HG03575 (cell line): Measurements from ENCODE around the gene HS3ST4.
"Not testable (repeated sequence)": the region's sequence is repeated elsewhere in the genome, so short reads cannot be mapped to it uniquely, and the experiment has no call there.

Experiments
- ATAC-seq: cut with Tn5 transposase; IDR thresholded peaks from one replicate; pipeline ENCODE4 v1.9.1; 2021; ENCODE audit not compliant: unreplicated experiment, insufficient number of reproducible peaks, low FRiP score; ENCODE audit errors: extremely low read depth

The HS3ST4 gene

DNA sequence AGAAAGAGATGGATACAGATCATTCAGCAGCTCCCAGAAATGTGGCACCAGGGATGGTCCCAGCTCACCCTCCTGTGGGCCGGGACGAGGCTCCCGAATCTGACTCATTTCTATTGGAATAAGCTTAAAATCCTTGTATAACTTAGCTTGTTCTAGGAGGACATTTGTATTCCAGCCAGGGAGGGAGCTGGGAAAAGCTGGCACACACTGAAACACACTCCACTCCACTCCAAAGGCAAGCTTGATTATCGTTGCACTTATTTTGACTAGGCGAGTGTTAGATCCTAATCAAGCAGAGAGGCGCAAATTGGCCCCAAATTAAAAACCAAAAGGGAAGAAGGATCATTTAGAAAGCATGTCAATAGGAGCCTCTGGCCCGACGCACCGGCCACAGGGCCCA is 339.5 kb downstream of the HS3ST4 start:
- no peak for ATAC-seq

DNA sequence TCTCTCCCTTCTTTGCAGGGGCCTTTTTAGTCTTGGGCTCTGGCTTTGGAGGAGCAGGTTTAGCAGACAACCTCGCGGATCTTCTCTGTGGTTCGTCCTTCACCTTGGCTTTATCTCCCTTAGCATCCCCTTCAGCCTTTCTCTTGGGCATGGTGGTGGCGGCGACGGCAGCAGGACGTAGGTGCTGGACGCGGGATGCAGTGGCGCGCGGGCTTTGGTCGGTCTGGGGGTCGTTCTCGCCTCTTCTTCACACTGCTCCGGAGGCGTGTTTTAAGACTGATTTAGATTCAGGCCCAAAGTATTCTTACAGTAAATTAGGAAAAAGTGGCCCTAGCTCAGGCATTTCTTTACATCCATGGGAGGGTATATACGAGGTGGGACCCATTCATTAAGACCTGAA is 340.9 kb downstream of the HS3ST4 start:
- ATAC-seq, result not testable (repeated sequence)

DNA sequence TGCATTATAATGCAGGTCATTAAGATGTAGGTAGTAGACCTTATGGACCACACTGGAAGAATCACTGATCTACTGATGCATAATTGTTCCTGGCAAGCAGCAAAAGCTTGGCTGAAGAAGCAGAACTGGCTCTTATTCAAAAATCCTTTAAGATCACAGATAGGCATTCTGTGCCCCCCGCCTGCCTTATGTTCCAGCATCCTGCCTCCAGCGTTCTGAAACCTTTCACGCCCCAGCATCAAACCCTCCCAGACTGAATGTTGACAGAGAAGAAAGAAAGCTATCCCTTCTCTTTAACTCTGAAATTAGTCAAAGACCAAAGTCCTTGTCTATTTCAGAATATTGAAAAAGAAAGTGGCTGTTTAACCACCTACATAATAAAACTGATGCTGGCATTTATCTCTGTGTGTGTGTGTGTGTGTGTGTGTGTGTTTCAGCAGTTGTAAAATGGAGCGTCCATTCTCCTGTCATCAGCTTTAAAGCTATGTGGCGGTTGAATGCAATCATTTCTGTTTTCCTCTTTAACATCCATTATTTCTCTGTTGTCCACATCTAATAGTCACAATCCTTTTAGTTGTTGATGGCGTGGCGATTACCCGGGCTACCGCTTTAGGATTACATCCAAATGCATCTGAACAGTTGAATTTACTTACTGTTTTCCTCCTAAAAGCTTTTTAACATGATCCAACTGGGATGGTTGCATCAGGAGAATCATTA is 350.4 kb downstream of the HS3ST4 start:
- no peak for ATAC-seq

DNA sequence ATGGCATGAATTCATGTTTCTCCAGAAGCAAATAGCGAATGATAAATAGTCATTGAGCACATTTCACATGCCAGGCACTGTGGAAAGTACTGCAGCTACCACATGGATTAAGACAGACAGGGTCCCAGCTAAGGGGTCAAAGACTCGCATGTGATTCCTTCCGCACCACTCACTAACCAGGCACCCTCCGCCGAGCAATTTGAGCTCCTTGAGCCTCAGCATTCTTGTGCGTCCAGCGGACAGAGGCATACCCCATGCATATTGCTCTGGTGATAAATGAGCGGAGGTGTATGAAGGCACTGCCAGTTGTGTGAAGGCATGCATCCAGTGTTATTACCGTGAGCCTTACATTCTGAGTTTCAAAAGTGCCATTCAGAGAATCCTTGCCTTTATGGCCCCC is 358.7 kb downstream of the HS3ST4 start:
- ATAC-seq, result no peak

DNA sequence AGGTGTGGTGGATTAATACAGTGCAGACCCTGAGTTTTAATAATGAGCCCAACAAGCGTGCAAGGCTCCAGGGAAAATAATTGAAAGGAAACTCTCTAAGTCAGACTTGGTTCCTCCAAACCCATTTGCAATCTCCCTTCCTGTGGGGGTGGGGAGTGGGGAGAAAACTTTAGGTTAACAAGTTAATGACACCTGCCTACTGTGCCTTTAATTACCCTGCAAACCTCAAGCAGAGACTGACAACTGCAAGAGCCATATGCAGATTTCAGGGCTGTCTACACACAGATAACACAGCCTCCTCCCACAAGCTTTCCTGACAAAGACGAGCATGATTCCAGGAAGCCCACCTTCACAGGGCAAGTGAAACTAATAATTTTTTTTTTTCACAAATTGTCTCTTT is 359.3 kb downstream of the HS3ST4 start:
- no peak for ATAC-seq

DNA sequence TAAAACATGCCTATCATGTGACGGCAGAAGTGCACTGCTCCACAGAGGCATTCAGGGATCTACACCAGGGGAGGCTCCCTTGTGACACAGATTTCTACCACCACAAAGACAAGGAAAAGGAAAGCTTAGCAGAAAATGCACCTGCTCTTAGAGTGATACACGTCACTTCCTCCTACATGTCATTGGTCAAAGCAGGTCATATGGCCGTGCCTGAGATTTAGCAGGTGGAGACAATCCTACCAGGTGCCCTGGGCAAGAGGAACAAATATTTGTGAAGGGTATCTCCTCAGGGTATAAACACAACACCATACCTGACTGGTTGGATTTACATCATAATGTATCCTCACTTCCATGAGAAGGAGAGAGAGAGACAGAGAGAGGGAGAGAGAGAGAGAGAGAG is 362.1 kb downstream of the HS3ST4 start:
- ATAC-seq, result no peak

DNA sequence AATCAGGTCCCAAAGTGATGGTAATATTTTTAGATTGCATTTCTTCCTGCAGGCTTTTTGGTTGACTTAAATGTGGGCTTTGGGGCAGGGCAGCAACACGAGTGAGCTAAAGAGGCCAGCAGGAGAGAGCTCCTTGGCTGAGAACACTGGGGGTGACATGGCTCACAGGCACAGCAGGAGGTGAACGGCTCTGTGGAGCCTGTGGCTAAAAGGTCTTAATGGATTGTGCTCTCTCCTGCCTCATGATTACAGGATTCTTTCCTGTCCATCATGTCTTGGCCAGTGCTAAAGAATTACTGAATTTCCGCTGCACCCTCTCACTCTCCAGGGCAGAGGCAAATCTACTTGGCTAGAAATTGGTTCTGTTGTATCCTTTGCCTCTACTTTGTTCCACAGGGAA is 366.6 kb downstream of the HS3ST4 start:
- ATAC-seq, result no peak

DNA sequence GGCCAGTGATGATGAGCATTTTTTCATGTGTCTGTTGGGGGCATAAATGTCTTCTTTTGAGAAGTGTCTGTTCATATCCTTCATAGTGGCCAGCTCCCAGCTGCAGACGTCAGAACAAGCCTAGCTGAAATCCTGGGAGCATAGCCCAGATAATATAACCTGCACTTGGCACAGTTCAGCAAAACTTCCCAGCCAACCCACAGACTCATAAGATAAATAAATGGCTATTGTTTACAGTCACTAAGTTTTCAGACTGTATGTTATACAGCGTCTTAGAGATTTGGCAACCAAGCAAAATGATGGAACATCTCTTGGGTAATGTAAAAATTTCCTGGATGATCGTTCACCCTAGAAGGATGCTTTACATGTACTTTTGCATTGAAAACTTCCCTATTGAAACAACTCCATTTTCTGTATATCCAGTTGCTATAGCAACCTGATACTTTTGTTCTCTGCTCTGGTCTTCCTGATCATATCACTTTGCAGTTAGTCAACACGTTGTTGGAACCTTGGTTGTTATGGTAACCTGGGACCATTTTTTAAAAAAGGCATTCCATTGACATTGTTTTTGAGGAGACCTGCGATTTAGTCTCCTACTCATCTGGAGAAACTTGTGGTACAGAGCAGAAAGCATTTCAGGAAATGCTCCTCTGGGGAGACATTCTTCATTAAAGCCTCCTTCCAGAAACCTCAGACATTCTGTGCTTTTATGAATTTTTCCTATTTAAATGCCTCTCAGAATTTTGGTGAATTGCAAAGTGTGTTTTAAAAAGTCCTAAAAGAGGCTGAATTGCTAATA is 378.7 kb downstream of the HS3ST4 start:
- ATAC-seq, result no peak

DNA sequence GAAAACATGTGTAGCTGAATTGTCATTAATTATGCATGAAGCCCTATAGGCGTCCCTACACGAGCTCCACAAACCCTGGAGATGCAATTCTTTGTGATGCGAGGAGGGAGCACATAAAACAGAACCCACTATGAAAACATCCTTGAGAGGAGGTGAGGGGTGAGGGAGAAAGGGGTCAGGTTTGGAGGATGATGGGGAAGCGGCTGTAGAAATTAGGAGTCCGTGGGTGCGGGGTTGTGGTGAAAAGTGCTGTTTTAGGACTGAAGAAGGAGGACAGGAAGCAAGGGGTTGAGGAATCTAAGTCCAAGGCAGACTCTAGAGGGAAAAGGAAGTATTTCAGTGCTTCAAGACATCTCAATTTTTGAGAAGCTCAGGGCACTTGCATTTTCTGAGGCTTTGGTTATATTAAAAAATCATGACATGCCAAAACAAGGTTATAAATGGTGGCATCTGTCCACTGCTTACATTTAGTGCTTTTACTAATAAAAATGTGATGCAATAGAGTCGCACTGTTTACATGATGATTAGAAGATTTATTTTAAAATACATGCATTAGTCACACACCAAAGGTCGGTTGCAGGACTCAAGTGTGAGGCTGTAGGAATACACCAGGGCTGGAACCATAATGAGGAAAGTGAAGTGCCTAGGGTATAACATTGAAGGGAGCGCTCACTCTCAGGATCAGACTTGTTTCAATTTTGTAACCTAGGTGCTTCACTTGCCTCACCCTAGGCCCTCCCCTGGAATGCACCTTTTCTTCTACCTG is 379.5 kb downstream of the HS3ST4 start:
- ATAC-seq, result no peak

DNA sequence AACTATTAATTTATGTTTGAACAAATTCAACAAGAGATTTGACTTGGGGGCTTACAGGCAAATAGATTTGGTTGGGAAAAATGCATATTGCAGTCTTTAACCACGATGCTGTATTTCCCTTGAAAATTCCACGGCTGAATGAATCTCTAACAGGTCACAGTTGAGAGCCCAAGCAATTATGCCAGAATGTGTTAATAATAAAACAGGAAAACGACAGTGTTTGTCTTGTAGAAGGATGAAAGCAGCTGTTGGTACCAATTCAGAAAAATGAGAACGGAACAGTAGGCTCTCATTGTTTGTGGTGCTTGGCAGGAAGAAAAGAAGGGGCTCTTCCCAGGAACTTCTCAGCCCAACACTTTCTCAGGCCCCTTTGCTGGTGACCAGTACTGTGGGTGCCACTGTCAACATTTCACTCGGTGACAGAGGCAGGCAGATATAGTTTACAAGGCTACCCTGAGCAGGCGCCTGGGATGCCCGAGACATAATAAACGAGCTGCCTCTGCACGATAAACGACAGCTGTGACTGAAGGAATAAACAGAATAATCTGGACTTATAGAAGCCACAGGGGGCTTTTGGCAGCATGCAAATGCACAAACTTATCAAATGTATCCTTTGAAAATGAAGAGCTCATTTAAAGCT is 387.1 kb downstream of the HS3ST4 start:
- ATAC-seq, result no peak

DNA sequence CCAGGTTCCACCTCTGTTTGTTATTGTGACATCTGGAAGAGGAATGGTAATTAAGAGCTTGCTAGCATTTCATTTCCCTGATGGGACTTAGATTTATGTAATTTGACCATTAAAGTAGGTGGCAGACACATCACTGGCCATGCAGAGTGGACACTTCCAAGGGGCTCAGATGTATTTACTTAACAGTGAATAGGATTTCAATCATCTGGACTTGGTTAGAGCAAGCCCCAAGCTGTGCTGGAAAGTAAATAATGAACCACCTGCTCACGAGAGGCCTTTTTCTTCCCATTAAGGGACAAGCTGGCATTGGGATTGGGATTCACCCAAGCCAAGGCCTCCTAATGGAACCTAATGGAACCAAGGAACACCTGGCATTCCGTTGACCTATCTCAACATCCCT is 395.3 kb downstream of the HS3ST4 start:
- ATAC-seq, result no peak

DNA sequence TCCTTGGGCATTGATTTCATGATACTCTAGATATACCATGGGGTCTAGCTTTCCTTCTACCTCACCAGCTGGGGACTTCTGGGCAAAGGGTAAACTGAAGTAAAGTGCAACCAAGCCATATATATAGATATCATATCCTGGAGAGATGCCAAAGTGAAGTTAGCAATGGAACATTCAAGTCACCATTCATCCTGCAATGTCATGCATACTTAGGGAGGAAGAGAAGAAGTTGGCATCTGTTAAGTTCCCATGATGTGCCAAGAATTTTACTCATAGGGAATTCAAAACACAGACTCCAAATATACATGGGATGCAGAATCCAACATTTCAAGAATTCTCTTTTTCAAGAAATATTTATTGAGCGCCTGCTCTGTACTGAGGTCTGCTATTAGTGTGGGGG is 399.8 kb downstream of the HS3ST4 start:
- ATAC-seq, result no peak

DNA sequence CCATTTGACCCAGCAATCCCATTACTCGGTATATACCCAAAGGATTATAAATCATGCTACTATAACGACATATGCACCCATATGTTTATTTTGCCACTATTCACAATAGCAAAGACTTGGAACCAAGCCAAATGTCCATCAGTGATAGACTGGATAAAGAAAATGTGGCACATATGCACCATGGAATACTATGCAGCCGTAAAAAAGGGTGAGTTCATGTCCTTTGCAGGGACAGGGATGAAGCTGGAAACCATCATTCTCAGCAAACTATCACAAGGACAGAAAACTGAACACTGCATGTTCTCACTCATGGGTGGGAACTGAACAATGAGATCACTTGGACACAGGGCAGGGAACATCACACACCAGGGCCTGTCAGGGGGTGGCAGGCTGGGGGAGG is 406.4 kb downstream of the HS3ST4 start:
- not testable (repeated sequence) for ATAC-seq

DNA sequence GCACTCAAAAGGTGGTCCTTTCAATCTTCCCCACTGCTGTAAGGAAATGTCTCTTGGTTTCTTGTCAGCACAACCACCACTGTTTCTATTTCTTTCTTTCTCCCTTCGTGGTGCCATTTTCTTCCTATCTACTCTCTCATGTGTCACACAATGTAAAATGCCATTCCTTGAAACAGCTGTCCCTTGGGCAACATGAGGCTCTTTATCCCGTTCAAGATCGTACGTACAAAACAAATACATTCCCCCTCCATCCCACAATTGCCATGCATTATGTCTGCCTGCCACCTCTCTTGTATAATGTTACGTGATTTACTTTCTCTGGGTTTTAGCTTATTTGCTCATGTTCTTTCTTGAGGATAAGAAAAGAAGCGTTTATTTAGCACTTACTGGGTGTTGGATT is 410.6 kb downstream of the HS3ST4 start:
- no peak for ATAC-seq

DNA sequence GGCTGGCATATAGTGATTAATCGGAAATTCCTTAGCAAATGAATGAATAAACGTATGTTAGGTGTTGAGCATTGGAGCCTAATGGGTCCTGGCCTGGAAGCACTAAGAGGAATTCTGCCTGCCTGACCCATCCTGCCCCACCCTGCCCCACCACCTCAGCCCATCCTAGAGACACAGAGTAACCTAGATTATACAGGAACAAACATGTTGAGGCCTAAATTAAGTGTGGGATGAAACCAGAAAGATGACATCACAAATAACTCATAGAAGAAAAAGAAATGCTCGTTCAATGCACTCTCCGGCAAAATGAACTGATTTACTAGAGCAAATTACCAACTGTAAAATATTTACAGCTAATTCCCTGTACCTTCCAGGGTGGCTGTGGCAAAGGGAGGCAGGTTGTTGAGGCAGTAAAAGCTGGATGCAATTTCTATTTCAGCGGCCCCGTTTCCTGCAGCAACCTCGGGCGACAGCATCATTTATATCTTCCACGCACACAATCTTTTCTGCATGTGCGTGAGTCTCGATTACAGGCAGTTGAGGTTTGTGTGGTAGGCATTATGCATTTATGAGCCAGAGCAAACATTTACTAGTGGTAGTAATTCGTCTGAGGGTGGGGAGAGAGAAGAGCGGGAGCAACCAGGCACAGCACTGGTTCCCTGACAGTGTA is 417.2 kb downstream of the HS3ST4 start:
- no peak for ATAC-seq

DNA sequence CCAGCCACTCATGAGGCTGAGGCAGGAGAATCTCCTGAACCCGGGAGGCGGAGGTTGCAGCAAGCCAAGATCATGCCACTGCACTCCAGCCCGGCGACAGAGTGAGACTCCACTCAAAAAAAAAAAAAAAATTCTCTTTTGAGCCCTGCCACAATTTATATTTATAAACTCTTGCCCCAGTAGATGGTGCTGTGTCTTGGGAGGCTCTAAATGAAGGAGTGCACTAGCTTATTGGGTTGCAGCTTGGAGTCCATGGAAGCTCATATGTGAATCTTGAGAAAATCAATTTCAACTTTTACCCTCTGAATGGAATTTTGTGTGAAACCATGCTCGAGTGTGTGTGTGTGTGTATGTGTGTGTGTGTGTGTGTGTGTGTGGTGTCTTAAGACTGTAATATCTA is 420.1 kb downstream of the HS3ST4 start:
- ATAC-seq, result no peak

DNA sequence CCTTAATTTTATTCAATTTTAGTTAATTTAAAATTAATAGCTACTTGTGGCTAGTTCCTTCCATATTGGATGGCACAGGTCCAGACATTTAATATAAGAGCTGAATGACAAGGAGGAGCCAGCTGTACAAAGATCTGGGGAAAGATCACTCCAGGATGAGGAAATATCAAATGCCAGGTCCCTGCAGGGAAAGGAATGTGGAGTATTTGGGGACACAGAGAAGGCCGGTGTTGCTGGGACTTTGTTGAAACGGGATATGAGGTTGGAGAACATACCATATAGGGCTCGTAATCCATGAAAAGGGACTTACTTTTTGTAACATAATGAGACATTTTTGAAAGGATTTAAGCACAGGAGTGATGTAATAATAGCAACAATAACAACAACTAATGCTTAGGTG is 426.8 kb downstream of the HS3ST4 start:
- ATAC-seq, result no peak

DNA sequence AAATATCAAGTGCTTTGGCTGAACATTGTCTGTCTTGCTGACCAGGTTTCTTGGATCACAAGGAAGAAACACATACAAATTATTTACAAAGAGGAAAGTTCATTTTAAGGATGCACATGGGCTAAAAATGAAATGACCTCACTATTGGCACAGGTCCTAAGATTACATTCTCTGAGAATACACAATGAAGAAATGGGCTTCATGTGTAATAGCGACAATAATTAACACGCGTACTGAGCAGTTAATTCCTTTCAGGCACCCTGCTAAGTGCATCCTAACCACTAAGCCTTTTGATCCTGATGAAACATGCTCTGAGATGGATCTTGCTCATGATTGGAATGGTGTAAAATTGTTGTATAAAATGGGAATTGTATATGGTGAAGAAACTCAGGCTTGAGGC is 429.0 kb downstream of the HS3ST4 start:
- ATAC-seq, result no peak

DNA sequence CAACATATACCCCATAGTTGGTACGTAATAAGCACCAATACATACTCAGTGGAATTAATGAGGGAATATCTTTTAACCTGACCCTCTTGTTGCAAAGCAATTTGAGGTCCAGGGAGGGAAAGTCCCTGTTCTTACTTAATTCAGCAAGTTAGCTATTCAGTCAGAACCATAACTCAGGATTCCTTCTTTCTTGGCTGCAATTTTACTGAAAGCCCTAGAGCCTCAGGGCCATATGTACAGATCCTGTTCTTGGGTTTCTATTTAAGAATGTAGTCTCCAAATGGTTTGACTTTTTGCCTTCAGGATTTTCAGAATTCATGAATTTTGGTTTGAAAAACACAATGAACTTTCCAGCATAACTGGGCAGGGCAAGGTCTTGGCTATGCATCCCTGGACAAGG is 436.5 kb downstream of the HS3ST4 start:
- no peak for ATAC-seq
